Measurements from ENCODE around the gene CDK19.

The CDK19 gene

DNA sequence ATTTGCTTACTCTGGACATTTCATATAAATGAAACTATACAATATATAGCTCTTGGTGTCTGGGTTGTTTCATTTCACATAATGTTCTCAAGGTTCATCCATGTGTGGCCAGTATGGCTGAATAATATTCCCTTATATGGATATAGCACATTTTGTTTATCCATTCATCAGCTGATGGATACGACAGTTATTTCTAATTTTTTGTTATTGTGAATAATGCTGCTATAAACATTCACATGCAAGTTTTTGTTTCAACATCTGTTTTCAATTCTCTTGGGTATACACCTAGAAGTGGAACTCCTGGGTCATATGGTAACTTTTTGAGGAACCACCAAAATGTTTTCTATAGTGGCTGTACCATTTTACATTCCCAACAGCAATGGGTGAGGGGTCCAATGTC is 101.1 kb downstream of the CDK19 start:
- no peak overlapping the region for H3K27ac ChIP-seq
- TF ChIP-seq, protein P1, sequence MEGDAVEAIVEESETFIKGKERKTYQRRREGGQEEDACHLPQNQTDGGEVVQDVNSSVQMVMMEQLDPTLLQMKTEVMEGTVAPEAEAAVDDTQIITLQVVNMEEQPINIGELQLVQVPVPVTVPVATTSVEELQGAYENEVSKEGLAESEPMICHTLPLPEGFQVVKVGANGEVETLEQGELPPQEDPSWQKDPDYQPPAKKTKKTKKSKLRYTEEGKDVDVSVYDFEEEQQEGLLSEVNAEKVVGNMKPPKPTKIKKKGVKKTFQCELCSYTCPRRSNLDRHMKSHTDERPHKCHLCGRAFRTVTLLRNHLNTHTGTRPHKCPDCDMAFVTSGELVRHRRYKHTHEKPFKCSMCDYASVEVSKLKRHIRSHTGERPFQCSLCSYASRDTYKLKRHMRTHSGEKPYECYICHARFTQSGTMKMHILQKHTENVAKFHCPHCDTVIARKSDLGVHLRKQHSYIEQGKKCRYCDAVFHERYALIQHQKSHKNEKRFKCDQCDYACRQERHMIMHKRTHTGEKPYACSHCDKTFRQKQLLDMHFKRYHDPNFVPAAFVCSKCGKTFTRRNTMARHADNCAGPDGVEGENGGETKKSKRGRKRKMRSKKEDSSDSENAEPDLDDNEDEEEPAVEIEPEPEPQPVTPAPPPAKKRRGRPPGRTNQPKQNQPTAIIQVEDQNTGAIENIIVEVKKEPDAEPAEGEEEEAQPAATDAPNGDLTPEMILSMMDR (conservative IDR thresholded peaks at IDR 0.05), result no peak
- TF ChIP-seq ZFX (IDR thresholded peaks at IDR 0.05), result no peak

DNA sequence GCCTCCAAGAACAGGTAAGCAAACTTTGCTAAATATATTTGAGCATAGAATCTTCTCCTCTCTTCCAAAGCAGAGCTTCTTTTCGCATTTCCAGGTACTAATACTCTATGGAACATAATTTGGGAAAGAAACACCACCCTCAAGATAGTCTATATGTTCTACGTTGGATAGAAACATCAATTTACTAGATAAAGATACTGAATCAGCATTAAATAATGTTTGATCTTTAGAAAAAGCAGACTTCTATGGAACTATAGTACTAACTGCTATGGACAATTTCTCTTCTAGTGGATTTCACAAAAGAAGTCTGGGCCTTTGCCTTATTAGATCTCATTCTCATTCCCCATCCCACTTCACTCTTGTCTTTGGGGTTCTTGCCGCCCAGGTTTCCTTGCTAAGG is 103.0 kb downstream of the CDK19 start:
- H3K27ac ChIP-seq, result no peak overlapping the region
- TF ChIP-seq, protein P1 (conservative IDR thresholded peaks at IDR 0.05), result no peak
- TF ChIP-seq ZFX (IDR thresholded peaks at IDR 0.05), result no peak

DNA sequence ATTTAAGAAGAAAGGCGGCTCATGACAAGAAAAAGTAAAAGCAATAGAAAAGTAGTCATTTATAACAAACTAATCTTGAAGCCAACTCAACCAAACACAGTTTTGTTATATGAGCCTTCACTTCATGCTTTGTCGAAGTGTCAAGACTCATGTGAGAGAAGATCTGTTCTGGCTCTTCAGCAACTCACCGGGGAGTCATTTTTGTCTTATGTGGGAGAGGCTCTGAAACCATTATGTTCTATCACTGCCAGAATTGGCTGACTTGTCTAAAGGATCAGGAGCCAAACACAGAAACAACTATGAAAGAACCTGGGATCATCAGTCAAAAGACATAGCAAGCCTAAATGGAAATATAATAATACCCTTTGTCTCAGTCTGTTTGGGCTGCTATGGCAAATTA is 105.2 kb downstream of the CDK19 start:
- no peak overlapping the region for H3K27ac ChIP-seq
- TF ChIP-seq, protein P1 (conservative IDR thresholded peaks at IDR 0.05), result no peak
- no peak for TF ChIP-seq ZFX (IDR thresholded peaks at IDR 0.05)

DNA sequence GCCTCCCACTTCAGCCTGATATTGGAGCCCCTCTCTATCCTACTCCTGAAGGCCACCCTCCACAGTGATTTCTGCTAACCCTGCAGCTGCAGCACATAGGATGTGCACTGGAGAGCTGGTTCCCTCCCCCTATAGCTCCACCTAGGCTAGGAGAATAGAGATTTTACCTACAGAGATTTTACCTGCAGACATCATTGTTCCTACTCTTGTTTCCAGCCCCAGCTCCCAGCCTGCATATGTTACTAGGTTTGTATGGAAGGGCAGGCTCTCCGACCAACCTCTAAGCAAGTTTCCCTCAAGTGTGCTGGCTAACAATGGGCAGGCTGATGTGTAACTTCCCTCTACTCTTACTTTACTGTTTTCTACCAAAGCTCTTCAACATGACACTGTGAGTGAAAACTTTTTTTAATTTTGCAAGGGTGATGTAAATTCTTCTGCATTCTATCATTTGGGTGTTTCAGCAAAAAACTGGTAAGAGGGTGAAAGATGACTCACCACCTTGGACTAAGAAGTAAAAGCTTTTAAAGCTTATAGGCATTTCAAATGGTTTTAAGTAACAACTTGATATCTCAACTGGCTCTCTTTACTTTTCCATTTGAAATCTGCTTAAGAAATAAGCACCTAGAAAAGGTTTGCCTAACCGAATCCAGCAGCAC is 106.8 kb downstream of the CDK19 start:
- no peak overlapping the region for H3K27ac ChIP-seq
- no peak for TF ChIP-seq ZFX (IDR thresholded peaks at IDR 0.05)
- TF ChIP-seq, protein P1 (conservative IDR thresholded peaks at IDR 0.05), result no peak

DNA sequence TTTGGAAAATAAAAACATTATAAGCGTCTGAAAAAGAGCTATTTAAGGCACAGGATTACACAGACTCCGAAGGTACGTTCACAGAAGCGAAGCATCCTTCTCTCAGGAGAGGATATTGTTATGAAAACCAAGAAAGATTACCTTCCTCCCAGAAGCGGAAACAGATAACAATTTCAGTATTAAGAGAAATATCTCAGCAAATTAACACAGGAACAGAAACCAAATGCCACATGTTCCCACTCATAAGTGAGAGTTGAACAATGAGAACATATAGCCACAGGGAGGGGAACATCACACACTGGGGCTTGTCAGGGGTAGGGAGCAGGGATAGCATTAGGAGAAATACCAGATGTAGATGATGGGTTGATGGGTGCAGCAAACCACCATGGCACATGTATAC is 109.7 kb downstream of the CDK19 start:
- H3K27ac ChIP-seq, result no peak overlapping the region
- TF ChIP-seq, protein P1 (conservative IDR thresholded peaks at IDR 0.05), result no peak
- TF ChIP-seq ZFX (IDR thresholded peaks at IDR 0.05), result no peak

DNA sequence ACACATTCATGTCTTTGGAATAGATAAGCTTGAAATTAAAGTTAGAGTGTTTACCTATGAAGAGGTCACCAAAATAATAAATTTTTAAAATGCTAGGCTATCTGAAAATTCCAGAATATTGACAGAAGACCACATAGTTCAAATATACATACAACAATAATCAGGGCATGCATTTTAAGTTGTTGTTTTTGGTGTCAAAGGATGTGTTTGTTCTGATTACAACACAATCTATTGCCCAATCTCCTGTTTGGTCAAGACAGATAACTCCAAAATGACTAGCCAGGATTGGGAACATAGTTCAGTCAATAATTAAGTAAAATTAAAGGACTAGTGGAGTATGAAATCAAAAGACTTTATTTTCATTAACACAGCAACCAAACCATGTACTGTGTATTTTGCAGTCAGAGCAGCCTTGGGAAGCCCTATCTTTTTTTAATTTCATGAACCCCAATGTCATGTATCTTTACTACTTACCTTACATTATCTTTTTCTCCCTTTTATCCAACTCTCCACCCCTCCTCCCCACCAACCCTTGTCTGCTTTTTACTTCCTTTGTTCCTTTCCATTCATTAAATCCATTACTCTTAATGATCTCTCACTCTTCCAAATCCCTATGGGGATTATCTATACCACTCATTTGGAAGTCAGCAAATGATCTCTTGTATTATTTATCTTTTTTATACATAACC is 111.2 kb downstream of the CDK19 start:
- H3K27ac ChIP-seq, result no peak overlapping the region

More for the DNA sequence above, 111.2 kb downstream of the CDK19 start:
- TF ChIP-seq, protein P1 (conservative IDR thresholded peaks at IDR 0.05), result no peak
- TF ChIP-seq ZFX (IDR thresholded peaks at IDR 0.05), result no peak

All from C4-2B (cell line).